ENCODE results near the gene FYTTD1.

The FYTTD1 gene

DNA sequence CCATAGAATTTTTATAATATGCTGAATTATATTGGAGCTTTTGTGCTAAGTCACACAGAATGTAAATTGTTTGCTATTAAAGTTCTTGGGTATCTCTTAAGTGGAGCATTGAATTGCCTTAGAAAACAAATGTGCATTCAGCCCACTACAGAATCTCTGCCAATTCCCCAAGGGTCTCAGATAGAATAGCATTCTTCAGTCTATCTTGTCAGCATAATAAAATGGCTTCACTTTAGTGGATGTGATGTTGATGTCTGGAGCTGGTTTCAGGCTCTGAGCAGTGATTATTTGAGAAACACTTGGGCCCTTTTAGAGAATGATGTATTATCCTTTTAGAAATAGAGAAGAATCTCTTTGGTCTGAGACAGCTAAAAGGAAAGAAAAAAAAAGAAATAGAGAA, 86.6 kb downstream of the FYTTD1 start:
- Histone ChIP-seq H3K4me1 (ENCODE audit: insufficient read depth, low read length, poor library complexity, severe bottlenecking) (no peaks in the 10 kb centered on the region), H3K4me3 (ENCODE audit: low read length, poor library complexity, severe bottlenecking) (no peak overlapping the region), H3K9ac (ENCODE audit: low read depth, low read length, poor library complexity, severe bottlenecking) (no peak overlapping the region), H3K36me3 (ENCODE audit: insufficient read depth, low read length) (peaks cover 35% of the 10 kb centered on the region; the same call in 1 of the 2 replicates), H3K27me3 (ENCODE audit: insufficient read depth, low read length, poor library complexity, severe bottlenecking) (no peaks in the 10 kb centered on the region), H3K9me2 (replicated peaks; ENCODE audit: low read depth, low read length) (no peaks in the 10 kb centered on the region), H3K4me2 (ENCODE audit: low read depth, low read length, poor library complexity, severe bottlenecking) (no peak overlapping the region), H3K9me3 (ENCODE audit: insufficient read depth, low read depth, low read length) (no peaks in the 10 kb centered on the region), H4K20me1 (ENCODE audit: insufficient read depth, low read length, poor library complexity, severe bottlenecking) (no peaks in the 10 kb centered on the region), H2AFZ (ENCODE audit: low read length) (no peak overlapping the region), H3K79me2 (ENCODE audit: insufficient read depth, low read length) (no peaks in the 10 kb centered on the region), H3F3A (ENCODE audit: low read depth) (no peaks in the 10 kb centered on the region)
- TF ChIP-seq CTCF (conservative IDR thresholded peaks at IDR 0.05; ENCODE audit: low read length) = no peak
- no peak for TF ChIP-seq EZH2phosphoT487 (IDR thresholded peaks at IDR 0.05; ENCODE audit: borderline replicate concordance)

Data from Loucy (cell line).